ENCODE results near the gene ESPN.

DNA sequence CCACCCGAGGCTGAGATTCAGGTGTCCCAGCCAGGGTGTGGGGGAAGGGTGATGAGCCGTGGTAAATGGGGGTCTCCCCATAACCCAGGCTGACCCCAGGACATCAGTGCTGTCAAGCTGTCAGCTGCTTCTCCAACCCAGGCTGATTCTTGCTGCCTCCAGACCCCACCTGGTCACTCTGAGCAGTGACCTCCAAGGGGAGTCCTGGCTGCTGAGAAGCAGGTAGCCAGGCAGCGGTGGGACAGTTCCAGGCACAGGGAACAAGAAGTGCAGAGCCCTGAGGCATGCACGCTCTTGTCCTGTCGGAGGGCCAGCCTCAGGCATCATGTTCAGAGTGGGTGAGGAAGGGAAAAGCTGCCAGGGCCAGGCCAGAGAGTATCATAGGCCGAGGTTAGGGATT lies 1.1 kb downstream of the ESPN start:
- TF ChIP-seq POLR2A (IDR thresholded peaks at IDR 0.05; ENCODE audit: low read depth, low read length), result no peak
- TF ChIP-seq SPI1 (IDR thresholded peaks at IDR 0.05; ENCODE audit: low read depth, low read length), result no peak
- no peak for TF ChIP-seq POLR2AphosphoS5 (IDR thresholded peaks at IDR 0.05; ENCODE audit: low read depth, low read length)
- TF ChIP-seq TAF1 (IDR thresholded peaks at IDR 0.05; ENCODE audit: low read depth, low read length), result no peak
- TF ChIP-seq PAX5 (IDR thresholded peaks at IDR 0.05; ENCODE audit: insufficient read depth, low read length, severe bottlenecking), result no peak

Data from GM12891 (cell line).